Peyer's patch (tissue), 4 donors: ENCODE measurements around the gene C20orf204.

Source experiments
- POLR2A ChIP-seq, 2 donors: fragments of 450-650 bp; IDR thresholded peaks; one replicate each; pipeline ENCODE4 v1.5.1; 2017; ENCODE audit warnings: antibody characterized with exemption in 2 of 2, mild to moderate bottlenecking in 2 of 2, moderate library complexity in 2 of 2
- TF ChIP-seq, protein P1 (sequence below), 6 experiments: fragments of 450-650 bp in 4 of 6; fragments of 200-600 bp in 2 of 6; sonication (generic) in 1 of 6; IDR thresholded peaks; one replicate each; pipeline ENCODE4 v1.5.1; 2017 to 2019; ENCODE audit warnings: antibody characterized with exemption in 6 of 6, mild to moderate bottlenecking in 3 of 6, moderate library complexity in 1 of 6

DNA sequence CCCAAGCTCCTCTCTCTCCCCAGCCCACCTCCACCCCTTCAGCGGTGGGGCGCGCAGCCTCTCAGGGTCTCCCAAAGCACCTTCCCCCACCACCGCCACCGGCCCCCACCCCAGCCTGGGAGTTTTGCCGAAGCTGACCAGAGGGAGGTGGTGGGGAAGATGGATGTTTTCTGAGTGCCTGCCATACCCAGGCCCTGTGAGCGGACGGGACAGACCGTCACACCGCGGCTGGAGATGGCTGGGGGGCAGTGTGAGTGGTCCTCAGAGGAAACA lies 5.7 kb downstream of the C20orf204 start:
- TF ChIP-seq, protein P1, sequence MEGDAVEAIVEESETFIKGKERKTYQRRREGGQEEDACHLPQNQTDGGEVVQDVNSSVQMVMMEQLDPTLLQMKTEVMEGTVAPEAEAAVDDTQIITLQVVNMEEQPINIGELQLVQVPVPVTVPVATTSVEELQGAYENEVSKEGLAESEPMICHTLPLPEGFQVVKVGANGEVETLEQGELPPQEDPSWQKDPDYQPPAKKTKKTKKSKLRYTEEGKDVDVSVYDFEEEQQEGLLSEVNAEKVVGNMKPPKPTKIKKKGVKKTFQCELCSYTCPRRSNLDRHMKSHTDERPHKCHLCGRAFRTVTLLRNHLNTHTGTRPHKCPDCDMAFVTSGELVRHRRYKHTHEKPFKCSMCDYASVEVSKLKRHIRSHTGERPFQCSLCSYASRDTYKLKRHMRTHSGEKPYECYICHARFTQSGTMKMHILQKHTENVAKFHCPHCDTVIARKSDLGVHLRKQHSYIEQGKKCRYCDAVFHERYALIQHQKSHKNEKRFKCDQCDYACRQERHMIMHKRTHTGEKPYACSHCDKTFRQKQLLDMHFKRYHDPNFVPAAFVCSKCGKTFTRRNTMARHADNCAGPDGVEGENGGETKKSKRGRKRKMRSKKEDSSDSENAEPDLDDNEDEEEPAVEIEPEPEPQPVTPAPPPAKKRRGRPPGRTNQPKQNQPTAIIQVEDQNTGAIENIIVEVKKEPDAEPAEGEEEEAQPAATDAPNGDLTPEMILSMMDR (IDR thresholded peaks at IDR 0.05): no peak
- TF ChIP-seq POLR2A (IDR thresholded peaks at IDR 0.05): no peak
